HG02623 (cell line): ENCODE measurements around the gene SERPINB7.
"Not testable (repeated sequence)": the region's sequence is repeated elsewhere in the genome, so short reads cannot be mapped to it uniquely, and the experiment has no call there.

Source experiments
- ATAC-seq: cut with Tn5 transposase; IDR thresholded peaks from one replicate; pipeline ENCODE4 v1.9.1; 2021; ENCODE audit warnings: moderate library complexity; ENCODE audit not compliant: unreplicated experiment

Gene SERPINB7

DNA sequence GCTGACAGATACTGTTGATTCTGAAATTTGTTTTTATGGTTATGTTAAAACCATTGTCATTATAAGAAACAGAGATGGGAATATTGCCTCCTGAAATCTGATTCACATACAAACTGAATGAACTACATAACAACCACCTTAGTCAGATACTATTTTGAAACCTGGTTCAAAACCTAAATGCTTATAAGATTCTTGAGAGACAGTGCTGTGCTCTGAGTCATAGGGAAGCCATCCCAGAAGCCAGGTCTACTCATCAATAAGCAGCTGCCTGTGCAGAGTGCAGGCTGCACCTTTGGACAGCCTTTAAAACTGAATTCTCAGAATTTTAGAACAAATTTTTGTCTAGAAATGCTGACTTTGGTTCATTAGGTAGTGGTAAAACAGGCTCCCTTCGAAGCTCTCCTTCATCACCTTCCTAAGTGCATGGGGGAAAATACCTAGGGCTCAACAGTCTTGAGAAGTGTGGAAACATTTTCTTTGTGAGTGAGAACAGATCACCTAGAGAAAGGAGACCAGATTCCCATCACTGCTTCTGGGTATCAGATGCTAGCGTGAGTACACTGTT, at the start of gene SERPINB7:
TSS of gene SERPINB7 (plus strand) at position 253 of the 565 bp plus-strand sequence. CDS start 6,955 bp downstream, outside the sequence.
- ATAC-seq: no peak

GRCh38 chr18:63725682-63726480, 49.3 kb upstream of the SERPINB7 start:
- no peak for ATAC-seq

DNA sequence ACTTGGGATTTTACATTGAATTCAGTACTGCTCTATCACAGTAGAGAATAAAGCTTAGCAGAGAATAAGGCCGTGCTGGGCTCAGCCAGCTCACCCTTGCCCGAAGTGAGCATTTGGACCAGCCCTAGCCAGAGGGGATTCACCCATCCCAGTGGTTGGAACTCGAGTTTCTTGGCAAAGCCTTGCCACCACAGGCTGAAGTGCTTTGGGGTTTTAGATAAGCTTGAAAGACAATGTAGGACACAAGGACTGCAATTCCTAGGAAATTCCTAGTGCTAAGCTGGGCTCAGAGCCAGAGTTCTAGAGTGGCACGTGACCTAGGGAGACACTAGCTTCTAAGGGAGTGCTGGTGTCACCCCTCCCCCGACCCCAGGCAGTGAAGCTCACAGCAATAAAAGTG, 44.4 kb upstream of the SERPINB7 start:
- ATAC-seq: no peak

DNA sequence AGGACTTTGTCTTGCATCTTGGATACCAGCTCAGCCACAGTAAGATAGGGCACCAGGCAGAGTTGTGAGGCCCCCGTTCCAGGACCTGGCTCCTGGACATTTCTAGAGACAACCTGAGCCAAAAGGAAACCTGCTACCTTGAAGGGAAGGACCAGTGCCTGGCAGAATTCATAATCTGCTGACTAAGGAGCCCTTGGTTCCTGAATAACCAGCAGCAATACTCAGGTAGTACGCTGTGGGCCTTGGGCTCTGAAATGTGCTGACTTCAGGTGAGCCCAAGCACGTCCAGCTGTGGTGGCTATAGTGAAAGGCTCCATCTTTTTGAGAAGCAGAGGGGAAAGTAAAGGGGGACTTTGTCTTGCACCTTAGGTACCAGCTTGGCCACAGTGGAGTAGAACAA, 44.0 kb upstream of the SERPINB7 start:
- ATAC-seq: no peak

- ATAC-seq: no peak
Observed at GRCh38 chr18:63736876-63737275, 38.3 kb upstream of the SERPINB7 start.

DNA sequence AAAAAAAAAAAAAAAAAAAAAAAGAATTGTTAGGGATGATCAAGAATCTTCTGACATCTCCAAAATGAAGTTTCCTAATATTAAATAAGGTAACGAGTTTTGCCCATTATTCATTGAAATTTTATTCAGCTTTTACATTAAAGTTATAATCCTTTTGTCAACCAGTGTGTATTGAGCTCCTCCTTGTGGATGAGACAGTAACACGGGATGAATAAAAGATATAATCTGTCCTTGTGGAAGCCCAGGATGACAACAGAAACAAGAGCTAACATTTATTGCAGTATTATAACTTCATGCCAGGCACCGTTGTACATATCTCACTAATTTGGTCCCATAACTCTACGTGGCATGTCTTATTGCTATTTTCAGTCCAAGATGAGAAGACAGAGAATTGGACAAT, 33.4 kb upstream of the SERPINB7 start:
- ATAC-seq: no peak

DNA sequence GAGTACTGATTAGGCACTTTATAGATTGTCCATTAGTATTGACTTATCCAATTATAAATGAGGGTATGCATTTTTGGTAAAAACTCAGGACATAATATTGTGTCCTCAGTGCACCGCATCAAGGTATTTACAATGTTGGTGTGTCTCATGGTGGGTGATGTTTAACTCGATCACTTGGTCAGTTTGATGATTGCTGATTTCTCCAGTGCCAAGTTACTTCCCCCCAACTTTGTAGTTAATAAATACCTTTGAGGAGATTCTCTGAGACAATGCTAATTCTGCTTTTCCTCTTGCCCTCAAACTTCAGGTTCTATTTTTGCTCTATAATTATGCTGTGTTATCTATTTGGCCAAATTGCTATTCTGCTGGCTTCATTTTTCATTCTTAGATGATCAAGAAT, 28.2 kb upstream of the SERPINB7 start:
- no peak for ATAC-seq

DNA sequence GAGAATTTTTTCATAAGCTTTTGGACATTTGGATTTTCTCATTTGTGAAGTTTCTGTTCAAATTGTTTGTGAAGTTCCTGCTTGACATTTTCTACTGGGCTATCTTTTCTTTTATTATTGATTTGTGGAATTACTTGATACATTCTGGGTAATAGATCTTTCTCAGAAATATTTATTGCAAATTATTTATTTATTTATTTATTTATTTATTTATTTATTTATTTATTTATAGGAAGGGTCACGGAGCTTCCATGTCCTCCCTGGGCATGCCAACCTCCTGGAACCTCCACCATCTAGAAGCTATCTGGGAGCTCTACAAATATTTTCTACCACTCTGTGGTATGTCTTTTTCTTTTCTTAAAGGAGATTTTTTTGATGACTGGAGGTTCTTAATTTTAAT, 25.7 kb upstream of the SERPINB7 start:
- ATAC-seq: no peak

- ATAC-seq: no peak
Observed at GRCh38 chr18:63752636-63753035, 22.6 kb upstream of the SERPINB7 start.

GRCh38 chr18:63753676-63754075, 21.5 kb upstream of the SERPINB7 start:
- ATAC-seq: no peak

DNA sequence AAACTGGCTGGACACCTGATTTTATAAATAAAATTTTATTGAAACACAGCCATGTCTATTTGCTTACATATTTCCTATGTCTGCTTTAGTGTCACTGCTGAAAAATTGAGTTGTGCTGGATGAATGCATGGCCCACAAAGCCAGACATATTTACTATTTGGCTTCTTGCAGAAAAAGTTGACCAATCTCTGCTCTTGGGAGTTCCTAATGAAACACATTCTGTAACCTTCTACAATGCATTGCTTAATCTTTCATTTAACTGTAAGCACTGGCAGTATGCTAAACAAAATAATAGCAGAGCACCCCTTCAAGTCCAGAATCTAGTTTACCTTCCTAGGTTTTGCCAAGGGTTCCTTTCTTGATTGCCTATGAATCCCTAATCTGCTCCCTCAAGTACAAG, 17.7 kb upstream of the SERPINB7 start:
- ATAC-seq: no peak

- no peak for ATAC-seq
Observed at GRCh38 chr18:63758615-63759240, 16.5 kb upstream of the SERPINB7 start.

GRCh38 chr18:63759786-63760185, 15.4 kb upstream of the SERPINB7 start:
- not testable (repeated sequence) for ATAC-seq

GRCh38 chr18:63762518-63762917, 12.7 kb upstream of the SERPINB7 start:
- ATAC-seq: no peak

- ATAC-seq: no peak
Observed at GRCh38 chr18:63763831-63764600, 11.2 kb upstream of the SERPINB7 start.

GRCh38 chr18:63765837-63766236, 9.4 kb upstream of the SERPINB7 start:
- ATAC-seq: no peak

- ATAC-seq: no peak
Observed at GRCh38 chr18:63773551-63773950, 1.7 kb upstream of the SERPINB7 start.

- no peak for ATAC-seq
Observed at GRCh38 chr18:63774511-63774910, 707 bp upstream of the SERPINB7 start.

DNA sequence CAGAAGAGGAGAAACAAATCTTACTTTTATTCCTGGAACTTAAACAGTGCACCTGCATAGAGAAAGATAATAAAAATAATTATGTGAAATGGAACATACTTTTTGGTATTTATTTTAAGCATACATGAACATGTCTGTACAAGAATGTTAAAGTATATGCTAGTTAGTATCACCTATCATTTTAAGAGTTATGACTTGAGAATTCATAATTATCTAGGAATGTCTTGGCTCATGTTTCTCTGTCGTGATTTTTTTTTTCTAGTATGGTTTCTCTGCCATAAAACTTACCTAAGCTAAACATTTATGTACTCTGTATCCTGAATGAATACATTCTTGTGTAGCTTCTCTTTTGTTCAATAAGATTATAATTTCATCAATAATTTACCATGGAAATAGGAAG, 4.2 kb downstream of the SERPINB7 start:
- ATAC-seq: no peak

DNA sequence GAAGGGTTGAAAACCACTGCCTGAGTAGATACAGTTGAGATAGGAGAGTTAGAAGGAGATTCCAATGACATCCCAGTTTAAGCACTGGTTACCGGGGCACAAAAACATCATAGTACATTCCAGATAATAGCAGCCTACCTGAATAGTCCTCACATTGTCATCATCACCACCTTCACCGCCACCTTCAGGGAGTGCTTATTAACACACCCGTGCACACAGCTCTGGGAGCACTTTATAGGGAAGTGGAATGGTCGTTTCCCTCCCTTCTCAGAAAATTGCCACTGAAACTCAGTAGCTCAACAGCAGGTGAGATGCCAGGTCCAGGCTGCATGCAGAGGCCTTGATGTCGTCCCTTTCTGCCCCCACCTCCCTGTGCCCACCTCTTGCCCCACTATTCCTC, 8.2 kb downstream of the SERPINB7 start:
- no peak for ATAC-seq

- no peak for ATAC-seq
Observed at GRCh38 chr18:63784787-63785452, 9.7 kb downstream of the SERPINB7 start.
